ACC112 (cell line): ENCODE results near the gene FANCE.

Experiments
- H2AFZ ChIP-seq: fragments of 200-600 bp; sonication (generic); one replicate; pipeline ENCODE4 v1.6.0; 2017; ENCODE audit warnings: antibody characterized with exemption, low read length; ENCODE audit not compliant: unreplicated experiment
- H3K27ac ChIP-seq: fragments of 200-600 bp; sonication (generic); 2 replicates; pipeline ENCODE4 v1.5.1; 2014; ENCODE audit warnings: low read depth, mild to moderate bottlenecking, antibody characterized with exemption, low read length, moderate library complexity
- H3K27me3 ChIP-seq: fragments of 200-600 bp; sonication (generic); 2 replicates; pipeline ENCODE4 v1.6.1; 2014; ENCODE audit warnings: mild to moderate bottlenecking, antibody characterized with exemption, low read length, moderate library complexity, mixed read lengths; ENCODE audit not compliant: insufficient read depth
- H3K36me3 ChIP-seq: fragments of 200-600 bp; sonication (generic); 2 replicates; pipeline ENCODE4 v1.6.1; 2016; ENCODE audit warnings: mild to moderate bottlenecking, antibody characterized with exemption, low read length, moderate library complexity, mixed read lengths; ENCODE audit not compliant: insufficient read depth
- H3K4me1 ChIP-seq: fragments of 200-600 bp; sonication (generic); one replicate; pipeline ENCODE4 v1.6.1; 2016; ENCODE audit warnings: low read length, mixed read lengths; ENCODE audit not compliant: insufficient read depth, unreplicated experiment, control insufficient read depth
- H3K4me3 ChIP-seq: fragments of 200-600 bp; sonication (generic); 2 replicates; pipeline ENCODE4 v1.5.1; 2014; ENCODE audit warnings: mild to moderate bottlenecking, low read depth, low read length
- H3K79me2 ChIP-seq: fragments of 200-600 bp; sonication (generic); one replicate; pipeline ENCODE4 v1.6.0; 2016; ENCODE audit warnings: low read length; ENCODE audit not compliant: control insufficient read depth, unreplicated experiment, insufficient read depth

The FANCE gene

GRCh38 chr6:35445691-35446090 lies 6.4 kb upstream of the FANCE start:
- Histone ChIP-seq H2AFZ (no peak overlapping the region), H3K27ac (no peak overlapping the region), H3K4me1 (no peaks in the 10 kb centered on the region), H3K27me3 (no peaks in the 10 kb centered on the region), H3K36me3 (no peaks in the 10 kb centered on the region), H3K4me3 (no peak overlapping the region), H3K79me2 (no peaks in the 10 kb centered on the region)

GRCh38 chr6:35448191-35448590 lies 3.9 kb upstream of the FANCE start:
- H3K4me3 ChIP-seq: no peak overlapping the region
- H2AFZ ChIP-seq: no peak overlapping the region
- H3K4me1 ChIP-seq: peaks cover 7% of the 10 kb centered on the region
- H3K79me2 ChIP-seq: peaks cover 3% of the 10 kb centered on the region
- no peaks in the 10 kb centered on the region for H3K27me3 ChIP-seq
- no peak overlapping the region for H3K27ac ChIP-seq
- H3K36me3 ChIP-seq: no peaks in the 10 kb centered on the region

DNA sequence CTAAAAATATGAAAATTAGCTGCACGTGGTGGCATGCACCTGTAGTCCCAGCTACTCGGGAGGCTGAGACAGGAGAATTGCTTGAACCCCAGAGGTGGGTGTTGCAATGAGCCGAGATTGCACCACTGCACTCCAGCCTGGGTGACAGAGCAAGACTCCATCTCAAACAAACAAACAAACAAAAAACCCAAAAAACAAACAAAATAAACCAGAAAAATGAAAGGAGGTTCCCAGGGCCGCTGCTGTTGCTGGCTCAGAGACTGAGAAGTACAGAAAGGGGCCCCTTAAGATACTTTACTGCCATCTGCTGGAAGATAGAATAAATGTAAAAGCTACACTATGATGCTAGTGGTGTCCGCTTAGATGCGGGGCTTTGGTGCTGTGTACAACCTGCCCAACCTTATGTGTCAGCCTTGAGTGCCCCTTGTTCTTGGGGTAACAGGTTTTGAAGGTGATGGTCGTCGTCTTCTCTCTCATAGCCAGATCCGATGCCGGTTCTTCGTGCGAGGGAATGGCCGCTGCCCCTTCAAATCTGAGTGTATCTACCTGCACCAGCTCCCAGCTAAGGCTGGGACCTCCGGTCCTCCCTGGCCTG lies 2.8 kb upstream of the FANCE start:
- H3K4me1 ChIP-seq: peaks cover 18% of the 10 kb centered on the region
- H3K79me2 ChIP-seq: peaks cover 12% of the 10 kb centered on the region
- H3K36me3 ChIP-seq: no peaks in the 10 kb centered on the region
- H3K27me3 ChIP-seq: no peaks in the 10 kb centered on the region
- no peak overlapping the region for H3K27ac ChIP-seq
- H3K4me3 ChIP-seq: no peak overlapping the region
- no peak overlapping the region for H2AFZ ChIP-seq

DNA sequence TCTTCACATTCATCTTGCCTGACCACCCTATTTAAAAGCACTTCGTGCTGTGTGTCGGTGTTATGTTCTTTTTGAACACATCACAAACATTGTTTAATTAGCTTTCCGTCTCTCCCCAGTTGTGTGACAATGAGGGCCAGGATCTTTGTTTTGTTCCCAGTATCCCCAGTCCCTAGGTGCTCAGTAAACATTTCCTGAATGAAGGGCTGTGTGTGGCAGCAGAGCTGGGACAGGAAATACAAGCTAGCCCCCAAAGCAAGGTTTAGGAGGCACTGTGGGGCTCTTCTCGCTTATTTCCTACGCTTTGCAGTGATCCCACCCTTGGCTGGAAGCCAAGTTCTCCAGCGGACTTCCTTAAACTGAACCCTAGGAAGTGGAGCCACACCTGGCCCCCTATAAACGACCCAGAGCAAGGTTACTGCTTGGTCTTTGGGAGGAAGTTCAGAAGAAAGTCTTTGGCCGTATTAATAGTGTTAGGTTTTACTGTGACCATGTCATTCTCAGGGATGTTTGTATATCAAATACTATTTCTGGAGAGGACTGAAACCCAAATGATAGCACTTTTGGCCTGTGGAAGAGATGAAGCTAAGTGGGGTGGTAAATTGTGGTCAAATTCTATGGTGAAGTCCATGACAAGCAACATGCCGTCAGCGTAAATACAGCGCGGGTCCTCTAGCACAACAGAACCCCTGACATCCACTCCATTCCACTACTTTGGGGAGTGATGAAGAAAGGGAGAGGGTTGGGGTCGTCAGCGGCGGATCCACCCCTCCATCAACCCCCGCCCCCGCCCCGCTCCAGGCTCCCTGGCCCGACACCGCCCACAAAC lies 570 bp upstream of the FANCE start:
- Histone ChIP-seq H2AFZ (peak overlapping the region; percentile 43), H3K79me2 (peaks cover 17% of the 10 kb centered on the region), H3K4me3 (peak overlapping the region; percentile 87)

GRCh38 chr6:35453236-35453635 lies 1.1 kb downstream of the FANCE start:
- peak overlapping the region; percentile 59 for H2AFZ ChIP-seq

More for the DNA sequence above, 570 bp upstream of the FANCE start:
- Histone ChIP-seq H3K27ac (no peak overlapping the region), H3K4me1 (peaks cover 23% of the 10 kb centered on the region), H3K27me3 (no peaks in the 10 kb centered on the region), H3K36me3 (no peaks in the 10 kb centered on the region)

DNA sequence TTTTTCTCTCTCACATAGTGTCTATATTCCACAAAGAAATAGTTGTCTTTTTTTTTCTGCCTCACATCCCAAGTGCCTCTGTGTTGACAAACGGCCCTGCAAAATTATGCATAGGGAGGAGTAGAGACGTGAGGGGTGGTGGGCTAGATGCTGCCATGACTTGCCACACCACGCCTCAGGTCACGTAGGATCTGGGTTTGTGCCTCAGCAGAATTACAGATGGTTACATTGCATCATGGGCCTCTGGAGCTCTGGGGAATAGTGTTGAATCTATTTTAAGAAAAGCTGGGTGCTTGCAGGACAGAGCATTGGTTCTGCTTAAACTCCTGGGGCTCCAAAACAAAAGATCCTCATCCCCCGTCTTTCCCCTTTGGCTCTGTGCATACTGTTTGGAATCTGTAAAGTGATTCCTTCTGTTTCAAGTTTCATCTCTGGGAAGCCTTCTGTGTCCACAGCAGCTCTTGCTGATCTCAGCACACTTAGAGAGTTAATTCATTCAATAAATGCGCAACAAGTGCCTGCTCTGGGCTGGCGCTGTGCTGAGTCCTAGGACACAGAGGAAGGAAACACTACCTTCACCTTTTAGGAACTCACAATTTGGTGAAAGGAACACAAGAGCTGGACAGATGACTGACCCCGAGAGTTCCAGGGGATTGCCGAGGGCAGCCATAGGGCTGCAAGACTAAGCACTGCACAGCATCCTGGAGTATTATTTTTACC lies 2.4 kb downstream of the FANCE start:
- H3K4me1 ChIP-seq: peaks cover 23% of the 10 kb centered on the region
- 0 out of 2 replicates have a peak overlapping the region, but pooled peaks have one; percentile 87 for H3K4me3 ChIP-seq
- H3K79me2 ChIP-seq: peaks cover 17% of the 10 kb centered on the region
- no peak overlapping the region for H3K27ac ChIP-seq
- H3K36me3 ChIP-seq: no peaks in the 10 kb centered on the region
- H3K27me3 ChIP-seq: no peaks in the 10 kb centered on the region
- H2AFZ ChIP-seq: no peak overlapping the region

More at GRCh38 chr6:35453236-35453635, 1.1 kb downstream of the FANCE start:
- Histone ChIP-seq H3K27ac (peak overlapping the region; percentile 4; the same call in 1 of the 2 replicates), H3K79me2 (peaks cover 17% of the 10 kb centered on the region), H3K36me3 (no peaks in the 10 kb centered on the region), H3K4me3 (peak overlapping the region; percentile 87), H3K4me1 (peaks cover 23% of the 10 kb centered on the region), H3K27me3 (no peaks in the 10 kb centered on the region)

DNA sequence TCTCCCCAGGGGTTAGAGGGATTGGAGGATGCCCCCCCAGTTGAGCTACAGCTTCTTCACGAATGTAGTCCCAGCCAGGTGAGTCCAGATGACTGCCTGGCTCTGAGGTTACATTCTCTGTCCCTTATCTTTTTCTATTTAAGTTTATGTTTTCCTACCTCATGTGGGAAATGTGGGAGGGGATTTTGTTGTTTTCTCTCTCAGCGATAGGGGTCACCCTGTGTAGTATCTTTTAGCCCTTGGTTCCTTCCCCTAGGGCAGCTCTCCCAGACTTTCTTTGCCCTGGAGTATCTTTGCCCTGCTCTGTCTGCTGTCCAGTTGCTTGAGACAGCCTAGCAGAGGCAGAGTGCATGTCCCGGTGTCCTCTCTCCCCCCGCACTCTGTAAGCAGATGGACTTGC lies 5.8 kb downstream of the FANCE start:
- Histone ChIP-seq H3K79me2 (peaks cover 15% of the 10 kb centered on the region), H3K36me3 (no peaks in the 10 kb centered on the region), H3K4me1 (peaks cover 17% of the 10 kb centered on the region), H3K27ac (no peak overlapping the region), H3K4me3 (no peak overlapping the region), H2AFZ (no peak overlapping the region), H3K27me3 (no peaks in the 10 kb centered on the region)

GRCh38 chr6:35461270-35461669 lies 9.1 kb downstream of the FANCE start:
- no peak overlapping the region for H3K27ac ChIP-seq
- no peak overlapping the region for H3K4me3 ChIP-seq
- no peaks in the 10 kb centered on the region for H3K79me2 ChIP-seq
- H3K36me3 ChIP-seq: no peaks in the 10 kb centered on the region
- H3K27me3 ChIP-seq: no peaks in the 10 kb centered on the region
- H3K4me1 ChIP-seq: no peaks in the 10 kb centered on the region
- no peak overlapping the region for H2AFZ ChIP-seq

DNA sequence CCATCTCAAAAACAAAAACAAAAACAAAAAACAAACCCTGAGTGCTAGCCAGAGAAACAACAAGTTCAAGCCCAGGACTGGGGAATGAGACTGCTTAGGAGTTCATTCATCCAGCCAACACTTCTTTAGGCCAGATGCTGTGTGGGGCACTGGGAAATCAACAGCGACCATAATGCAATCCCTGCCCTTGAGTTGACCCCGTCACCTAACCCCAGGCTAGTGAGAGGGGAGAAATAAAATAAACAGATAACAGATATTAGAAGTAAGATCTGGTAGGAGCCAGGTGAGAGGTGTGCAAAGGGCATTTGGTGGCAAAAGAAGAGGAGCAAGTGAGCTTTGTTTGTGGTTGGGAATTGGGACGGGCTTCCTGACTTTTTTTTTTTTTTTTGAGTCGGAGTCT lies 11.2 kb downstream of the FANCE start:
- no peak overlapping the region for H3K27ac ChIP-seq
- no peaks in the 10 kb centered on the region for H3K27me3 ChIP-seq
- peaks cover 1% of the 10 kb centered on the region for H3K79me2 ChIP-seq
- no peak overlapping the region for H2AFZ ChIP-seq
- no peaks in the 10 kb centered on the region for H3K36me3 ChIP-seq
- no peak overlapping the region for H3K4me3 ChIP-seq
- H3K4me1 ChIP-seq: no peaks in the 10 kb centered on the region

DNA sequence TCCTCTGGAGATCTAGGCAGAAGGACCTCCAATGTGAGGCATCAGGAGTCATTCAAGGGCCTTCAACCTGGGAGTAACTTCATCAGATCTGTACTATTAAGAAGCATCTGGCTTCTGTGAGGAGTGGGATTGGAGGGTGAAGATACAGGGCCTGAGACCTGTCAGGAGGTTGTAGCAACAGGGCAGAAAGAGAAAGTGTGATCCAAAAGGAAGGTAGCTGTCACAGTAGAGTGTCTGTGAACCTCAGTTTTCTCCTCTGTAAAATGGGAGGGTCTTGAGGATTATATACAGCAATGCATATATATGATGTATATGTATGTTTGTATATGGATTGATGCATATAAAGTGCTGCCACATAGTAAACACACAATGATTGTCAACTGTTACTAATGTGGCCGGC lies 13.5 kb downstream of the FANCE start:
- Histone ChIP-seq H3K4me3 (no peak overlapping the region), H2AFZ (no peak overlapping the region), H3K36me3 (peaks cover 20% of the 10 kb centered on the region), H3K4me1 (peaks cover 3% of the 10 kb centered on the region), H3K79me2 (peaks cover 25% of the 10 kb centered on the region), H3K27ac (no peak overlapping the region), H3K27me3 (no peaks in the 10 kb centered on the region)
